Stomach smooth muscle (tissue), 2 donors: ENCODE results near the gene MASP2.
"Not testable (repeated sequence)": the region's sequence is repeated elsewhere in the genome, so short reads cannot be mapped to it uniquely, and the experiment has no call there.

Source experiments
- H3K27ac ChIP-seq: one replicate; pipeline ENCODE4 v1.7.0; 2013; ENCODE audit warnings: mild to moderate bottlenecking, low read length, inconsistent platforms
- H3K27me3 ChIP-seq, 2 donors: one replicate each; pipeline ENCODE4 v1.7.0; 2013; ENCODE audit warnings: low read length in 2 of 2; ENCODE audit not compliant: insufficient read depth in 2 of 2, control insufficient read depth in 1 of 2
- H3K36me3 ChIP-seq, 2 donors: one replicate each; pipeline ENCODE4 v1.7.0; 2013; ENCODE audit warnings: low read length in 2 of 2; ENCODE audit not compliant: control insufficient read depth in 2 of 2, insufficient read depth in 2 of 2
- H3K4me1 ChIP-seq: one replicate; pipeline ENCODE4 v1.7.0; 2013; ENCODE audit warnings: low read length; ENCODE audit not compliant: control insufficient read depth, insufficient read depth
- H3K4me3 ChIP-seq, 2 donors: one replicate each; pipeline ENCODE4 v1.7.0; 2013; ENCODE audit warnings: low read length in 2 of 2
- H3K9ac ChIP-seq, 2 donors: one replicate each; pipeline ENCODE4 v1.7.0; 2013; ENCODE audit warnings: low read length in 2 of 2, mild to moderate bottlenecking in 1 of 2
- H3K9me3 ChIP-seq, 2 donors: one replicate each; pipeline ENCODE4 v1.7.0; 2013; ENCODE audit warnings: low read length in 2 of 2; ENCODE audit not compliant: control insufficient read depth in 2 of 2
- donor health status: healthy.
- donor health status: Pancreatic carcinoma.

Gene MASP2

GRCh38 chr1:11058026-11058425 lies 11.0 kb upstream of the MASP2 start:
- no peak overlapping the region for H3K27ac ChIP-seq
- peaks cover 19% of the 10 kb centered on the region for H3K4me1 ChIP-seq
- no peak overlapping the region for H3K4me3 ChIP-seq
- no peak overlapping the region for H3K9ac ChIP-seq
- no peaks in the 10 kb centered on the region for H3K9me3 ChIP-seq
- peaks cover 4 to 6% of the 10 kb centered on the region in 2 donors for H3K27me3 ChIP-seq
- H3K36me3 ChIP-seq, result peaks cover 3 to 5% of the 10 kb centered on the region in 2 donors

GRCh38 chr1:11057477-11057876 lies 10.4 kb upstream of the MASP2 start:
- Histone ChIP-seq H3K9me3 (no peaks in the 10 kb centered on the region), H3K36me3 (peaks cover 3 to 5% of the 10 kb centered on the region in 2 donors), H3K27ac (no peak overlapping the region), H3K27me3 (peaks cover 8 to 11% of the 10 kb centered on the region in 2 donors), H3K4me1 (peaks cover 23% of the 10 kb centered on the region), H3K9ac (no peak overlapping the region), H3K4me3 (no peak overlapping the region)

- Histone ChIP-seq H3K27me3 (peaks cover 9 to 15% of the 10 kb centered on the region in 2 donors), H3K4me3 (no peak overlapping the region), H3K9ac (no peak overlapping the region), H3K27ac (no peak overlapping the region), H3K36me3 (peaks cover 3 to 5% of the 10 kb centered on the region in 2 donors), H3K9me3 (no peaks in the 10 kb centered on the region), H3K4me1 (peaks cover 23% of the 10 kb centered on the region)
These were observed 9.5 kb upstream of the MASP2 start for GRCh38 chr1:11056504-11056903.

- H3K27ac ChIP-seq, result no peak overlapping the region
- peaks cover 18% of the 10 kb centered on the region for H3K4me1 ChIP-seq
- H3K9ac ChIP-seq, result no peak overlapping the region
- no peaks in the 10 kb centered on the region for H3K9me3 ChIP-seq
- H3K27me3 ChIP-seq, result peaks cover 9 to 15% of the 10 kb centered on the region in 2 donors
- H3K4me3 ChIP-seq, result no peak overlapping the region
- peaks cover 3 to 5% of the 10 kb centered on the region in 2 donors for H3K36me3 ChIP-seq
These were observed 8.6 kb upstream of the MASP2 start for GRCh38 chr1:11055676-11056075.

- Histone ChIP-seq H3K27ac (no peak overlapping the region), H3K4me1 (peaks cover 16% of the 10 kb centered on the region), H3K36me3 (peaks cover 3 to 5% of the 10 kb centered on the region in 2 donors), H3K9ac (no peak overlapping the region), H3K4me3 (no peak overlapping the region), H3K9me3 (no peaks in the 10 kb centered on the region), H3K27me3 (peaks cover 9 to 15% of the 10 kb centered on the region in 2 donors)
These were observed 7.6 kb upstream of the MASP2 start for GRCh38 chr1:11054666-11055065.

- Histone ChIP-seq H3K27ac (no peak overlapping the region), H3K36me3 (peaks cover 3 to 5% of the 10 kb centered on the region in 2 donors), H3K9ac (no peak overlapping the region), H3K4me1 (peaks cover 12% of the 10 kb centered on the region), H3K9me3 (no peaks in the 10 kb centered on the region), H3K27me3 (peaks cover 9 to 15% of the 10 kb centered on the region in 2 donors), H3K4me3 (no peak overlapping the region)
These were observed 7.1 kb upstream of the MASP2 start for GRCh38 chr1:11054181-11054580.

- Histone ChIP-seq H3K36me3 (peaks cover 3 to 5% of the 10 kb centered on the region in 2 donors), H3K9me3 (no peaks in the 10 kb centered on the region), H3K27me3 (peaks cover 9 to 15% of the 10 kb centered on the region in 2 donors), H3K4me1 (peaks cover 8% of the 10 kb centered on the region), H3K4me3 (no peak overlapping the region), H3K27ac (no peak overlapping the region), H3K9ac (no peak overlapping the region)
These were observed 6.7 kb upstream of the MASP2 start for GRCh38 chr1:11053758-11054137.

- peaks cover 3 to 5% of the 10 kb centered on the region in 2 donors for H3K36me3 ChIP-seq
These were observed 6.1 kb upstream of the MASP2 start for GRCh38 chr1:11052839-11053757.

GRCh38 chr1:11051781-11052511 lies 4.9 kb upstream of the MASP2 start:
- Histone ChIP-seq H3K4me1 (peaks cover 5% of the 10 kb centered on the region), H3K9ac (no peak overlapping the region), H3K36me3 (peaks cover 3 to 5% of the 10 kb centered on the region in 2 donors), H3K27ac (no peak overlapping the region), H3K4me3 (no peak overlapping the region), H3K9me3 (no peaks in the 10 kb centered on the region), H3K27me3 (peaks cover 9 to 15% of the 10 kb centered on the region in 2 donors)

More at GRCh38 chr1:11052839-11053757, 6.1 kb upstream of the MASP2 start:
- Histone ChIP-seq H3K9ac (no peak overlapping the region), H3K9me3 (no peaks in the 10 kb centered on the region), H3K4me1 (peaks cover 5% of the 10 kb centered on the region), H3K27ac (no peak overlapping the region), H3K27me3 (peaks cover 9 to 15% of the 10 kb centered on the region in 2 donors), H3K4me3 (no peak overlapping the region)

- not testable (repeated sequence) for H3K9ac ChIP-seq, H3K4me1 ChIP-seq, H3K4me3 ChIP-seq, H3K9me3 ChIP-seq, H3K36me3 ChIP-seq, H3K27ac ChIP-seq
- H3K27me3 ChIP-seq, result peaks cover 9 to 15% of the 10 kb centered on the region in 2 donors
These were observed 4.1 kb upstream of the MASP2 start for GRCh38 chr1:11051121-11051520.
